Chondrocyte (in vitro differentiated cells): ENCODE results near the gene PACS1. TPM values are rescaled to one million over a fixed set of nuclear protein-coding genes. Genes with fewer than 3 reads are reported as not detected.
A peak's percentile ranks its signal among the peaks of the same experiment; 100 is the strongest.

ENCODE experiments used
- DNase-seq: peaks from one replicate; pipeline ENCODE4 v3.0.0; 2021; ENCODE audit warnings: mixed read lengths, low spot score
- H3K27ac Mint-ChIP-seq: one replicate; pipeline ENCODE4 v1.8.0; 2021; ENCODE audit warnings: mild to moderate bottlenecking, moderate library complexity, mixed read lengths; ENCODE audit not compliant: unreplicated experiment
- H3K27me3 Mint-ChIP-seq: 2 replicates; pipeline ENCODE4 v1.8.0; 2021; ENCODE audit warnings: low read depth, mixed read lengths
- H3K36me3 Mint-ChIP-seq: 2 replicates; pipeline ENCODE4 v1.8.0; 2021; ENCODE audit warnings: low read depth, mixed read lengths
- H3K4me1 Mint-ChIP-seq: 2 replicates; pipeline ENCODE4 v1.8.0; 2021; ENCODE audit warnings: low read depth, mild to moderate bottlenecking, mixed read lengths
- H3K4me3 Mint-ChIP-seq: one replicate; pipeline ENCODE4 v1.8.0; 2021; ENCODE audit warnings: mild to moderate bottlenecking, moderate library complexity, mixed read lengths; ENCODE audit not compliant: unreplicated experiment
- H3K9me3 Mint-ChIP-seq: 2 replicates; pipeline ENCODE4 v1.8.0; 2021; ENCODE audit warnings: low read depth, mixed read lengths
- CTCF ChIP-seq: fragments of 200-600 bp; sonication (generic); IDR thresholded peaks from 2 replicates; pipeline ENCODE4 v1.5.0; 2021; ENCODE audit warnings: antibody characterized with exemption, mild to moderate bottlenecking, moderate library complexity
- total RNA-seq: library from RNA; stranded (reverse); gene quantifications from 3 replicates; pipeline ENCODE4 v1.2.1, GENCODE V29; 2021

PACS1 gene
- total RNA-seq, 1 donor from 2014 or later: 90.7 TPM

GRCh38 chr11:66082946-66083698, 13.1 kb downstream of the PACS1 start:
- no peak for DNase-seq
- no peak for TF ChIP-seq CTCF
- Mint-ChIP-seq H3K27me3 (no peaks in the 10 kb centered on the region), H3K9me3 (no peaks in the 10 kb centered on the region), H3K36me3 (peaks cover 2% of the 10 kb centered on the region), H3K4me3 (no peak overlapping the region), H3K4me1 (peaks cover 66% of the 10 kb centered on the region), H3K27ac (peak overlapping the region; percentile 37)

GRCh38 chr11:66083767-66084166, 13.7 kb downstream of the PACS1 start:
- Mint-ChIP-seq H3K27me3 (no peaks in the 10 kb centered on the region), H3K4me3 (no peak overlapping the region), H3K9me3 (no peaks in the 10 kb centered on the region), H3K4me1 (peaks cover 61% of the 10 kb centered on the region), H3K36me3 (no peaks in the 10 kb centered on the region), H3K27ac (peak overlapping the region; percentile 52)
- TF ChIP-seq CTCF: no peak
- DNase-seq: no peak

- peak overlapping the region; percentile 1 for H3K27ac Mint-ChIP-seq
- peaks cover 58% of the 10 kb centered on the region for H3K4me1 Mint-ChIP-seq
- no peak for DNase-seq
- H3K36me3 Mint-ChIP-seq: no peaks in the 10 kb centered on the region
- no peak overlapping the region for H3K4me3 Mint-ChIP-seq
- no peaks in the 10 kb centered on the region for H3K9me3 Mint-ChIP-seq
- no peaks in the 10 kb centered on the region for H3K27me3 Mint-ChIP-seq
- no peak for TF ChIP-seq CTCF
These were observed 14.9 kb downstream of the PACS1 start for GRCh38 chr11:66084821-66085475.

- DNase-seq: no peak
- no peak for TF ChIP-seq CTCF
- Mint-ChIP-seq H3K9me3 (no peaks in the 10 kb centered on the region), H3K4me3 (no peak overlapping the region), H3K4me1 (peaks cover 35% of the 10 kb centered on the region), H3K27me3 (no peaks in the 10 kb centered on the region), H3K36me3 (no peaks in the 10 kb centered on the region), H3K27ac (no peak overlapping the region)
These were observed 17.3 kb downstream of the PACS1 start for GRCh38 chr11:66087148-66087908.

GRCh38 chr11:66089067-66089466, 19.0 kb downstream of the PACS1 start:
- Mint-ChIP-seq H3K36me3 (no peaks in the 10 kb centered on the region), H3K27ac (no peak overlapping the region), H3K4me1 (peaks cover 20% of the 10 kb centered on the region), H3K27me3 (no peaks in the 10 kb centered on the region), H3K9me3 (no peaks in the 10 kb centered on the region), H3K4me3 (no peak overlapping the region)
- DNase-seq: no peak
- no peak for TF ChIP-seq CTCF
